SU-DHL-6 (cell line): ENCODE results near the gene ZNF101.

Source experiments
- H2AFZ ChIP-seq: fragments of 200-600 bp; sonication (generic); 2 replicates; pipeline ENCODE4 v1.6.1; 2014; ENCODE audit warnings: low read depth, mild to moderate bottlenecking, moderate library complexity, mixed read lengths, antibody characterized with exemption, low read length; ENCODE audit not compliant: severe bottlenecking
- H3F3A ChIP-seq: fragments of 200-600 bp; shearing (Covaris generic); 2 replicates; pipeline ENCODE4 v1.6.0; 2016; ENCODE audit warnings: antibody characterized with exemption, mild to moderate bottlenecking; ENCODE audit not compliant: insufficient read depth
- H3K27ac ChIP-seq: fragments of 200-600 bp; sonication (generic); 2 replicates; pipeline ENCODE4 v1.5.1; 2016; ENCODE audit warnings: low read depth, mild to moderate bottlenecking, low read length, moderate library complexity, mixed read lengths
- H3K27me3 ChIP-seq: fragments of 200-600 bp; sonication (generic), shearing (Covaris generic); 2 replicates; pipeline ENCODE4 v1.6.0; 2014; ENCODE audit warnings: mild to moderate bottlenecking, low read length
- H3K36me3 ChIP-seq: fragments of 200-600 bp; sonication (generic); 2 replicates; pipeline ENCODE4 v1.6.1; 2014; ENCODE audit warnings: mild to moderate bottlenecking, low read length, mixed read lengths
- H3K4me2 ChIP-seq: fragments of 300-600, 200-600 bp; shearing (Covaris generic), sonication (generic); 2 replicates; pipeline ENCODE4 v1.6.0; 2014; ENCODE audit warnings: low read length, low read depth, mild to moderate bottlenecking; ENCODE audit not compliant: poor library complexity, severe bottlenecking
- H3K4me3 ChIP-seq: fragments of 200-600 bp; sonication (generic); 2 replicates; pipeline ENCODE4 v1.5.1; 2014; ENCODE audit warnings: antibody characterized with exemption, low read length, mild to moderate bottlenecking, mixed read lengths; ENCODE audit not compliant: insufficient read depth, poor library complexity, severe bottlenecking
- H3K79me2 ChIP-seq: fragments of 200-600 bp; sonication (generic); 2 replicates; pipeline ENCODE4 v1.6.1; 2014; ENCODE audit warnings: mild to moderate bottlenecking, low read length, moderate library complexity; ENCODE audit not compliant: insufficient read depth
- H3K9ac ChIP-seq: fragments of 200-600 bp; sonication (generic); 2 replicates; pipeline ENCODE4 v1.7.0; 2014; ENCODE audit warnings: mild to moderate bottlenecking, low read length
- H3K9me2 ChIP-seq: fragments of 200-600 bp; sonication (generic); replicated peaks from 2 replicates; pipeline ENCODE4 v1.6.1; 2014; ENCODE audit warnings: low read length; ENCODE audit not compliant: insufficient read depth
- H3K9me3 ChIP-seq: fragments of 200-600 bp; sonication (generic); 2 replicates; pipeline ENCODE4 v1.6.1; 2014; ENCODE audit warnings: low read length, mixed read lengths; ENCODE audit not compliant: insufficient read depth
- H4K20me1 ChIP-seq: fragments of 200-600 bp; sonication (generic); 2 replicates; pipeline ENCODE4 v1.6.1; 2014; ENCODE audit warnings: low read depth, mild to moderate bottlenecking, antibody characterized with exemption, low read length, moderate library complexity, mixed read lengths
- CTCF ChIP-seq: fragments of 200-600 bp; sonication (generic); IDR thresholded peaks from one replicate; pipeline ENCODE4 v1.5.1; 2017; ENCODE audit warnings: antibody characterized with exemption, mild to moderate bottlenecking, low read length, moderate library complexity; ENCODE audit not compliant: insufficient read depth, poor library complexity, severe bottlenecking
- EZH2phosphoT487 ChIP-seq: fragments of 200-600 bp; sonication (generic), shearing (Covaris generic); conservative IDR thresholded peaks from 2 replicates; pipeline ENCODE4 v1.6.1; 2018; ENCODE audit warnings: mild to moderate bottlenecking, antibody characterized with exemption, low read length, moderate library complexity, mixed read lengths

Gene ZNF101

GRCh38 chr19:19630426-19630825 is 38.2 kb upstream of the ZNF101 start:
- H4K20me1 ChIP-seq, result no peaks in the 10 kb centered on the region

DNA sequence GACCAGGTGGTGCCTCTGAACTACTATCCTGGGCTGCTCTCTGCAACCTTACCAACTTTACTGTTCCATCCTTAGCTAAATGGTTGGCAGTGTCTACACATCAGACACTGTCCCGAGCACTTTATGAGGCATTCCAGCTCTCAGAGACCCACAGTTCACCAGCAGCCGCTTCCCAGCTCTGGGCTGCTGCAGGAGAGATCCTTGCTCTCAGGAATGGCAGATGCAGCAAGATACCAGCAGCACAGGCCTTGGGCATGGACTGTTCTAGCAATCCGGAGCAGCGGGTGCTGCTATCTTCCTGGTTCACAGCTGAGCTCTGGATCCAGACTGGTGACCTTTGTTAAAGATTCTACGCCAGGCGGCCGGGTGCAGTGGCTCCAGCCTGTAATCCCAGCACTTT is 37.3 kb upstream of the ZNF101 start:
- H3K79me2 ChIP-seq, result no peaks in the 10 kb centered on the region
- H3K9ac ChIP-seq, result no peak overlapping the region
- no peaks in the 10 kb centered on the region for H4K20me1 ChIP-seq
- 0 out of 2 replicates have a peak, but pooled peaks cover 3% of the 10 kb centered on the region for H3K36me3 ChIP-seq
- no peak overlapping the region for H3K4me3 ChIP-seq
- H3K4me2 ChIP-seq, result no peak overlapping the region
- no peak for TF ChIP-seq CTCF
- no peak for TF ChIP-seq EZH2phosphoT487
- H3K9me2 ChIP-seq, result no peaks in the 10 kb centered on the region
- H2AFZ ChIP-seq, result no peak overlapping the region
- no peaks in the 10 kb centered on the region for H3K9me3 ChIP-seq
- no peaks in the 10 kb centered on the region for H3K27me3 ChIP-seq
- peaks cover 11% of the 10 kb centered on the region; the same call in 1 of the 2 replicates for H3F3A ChIP-seq
- H3K27ac ChIP-seq, result no peak overlapping the region

More at GRCh38 chr19:19630426-19630825, 38.2 kb upstream of the ZNF101 start:
- no peak overlapping the region for H3K9ac ChIP-seq
- H3K36me3 ChIP-seq, result 0 out of 2 replicates have a peak, but pooled peaks cover 3% of the 10 kb centered on the region
- H2AFZ ChIP-seq, result no peak overlapping the region
- H3K4me3 ChIP-seq, result no peak overlapping the region
- no peak overlapping the region for H3K27ac ChIP-seq
- H3K9me2 ChIP-seq, result no peaks in the 10 kb centered on the region
- no peaks in the 10 kb centered on the region for H3K79me2 ChIP-seq
- no peaks in the 10 kb centered on the region for H3K9me3 ChIP-seq
- no peak overlapping the region for H3K4me2 ChIP-seq
- peaks cover 11% of the 10 kb centered on the region; the same call in 1 of the 2 replicates for H3F3A ChIP-seq
- TF ChIP-seq CTCF, result no peak
- TF ChIP-seq EZH2phosphoT487, result no peak
- H3K27me3 ChIP-seq, result no peaks in the 10 kb centered on the region

DNA sequence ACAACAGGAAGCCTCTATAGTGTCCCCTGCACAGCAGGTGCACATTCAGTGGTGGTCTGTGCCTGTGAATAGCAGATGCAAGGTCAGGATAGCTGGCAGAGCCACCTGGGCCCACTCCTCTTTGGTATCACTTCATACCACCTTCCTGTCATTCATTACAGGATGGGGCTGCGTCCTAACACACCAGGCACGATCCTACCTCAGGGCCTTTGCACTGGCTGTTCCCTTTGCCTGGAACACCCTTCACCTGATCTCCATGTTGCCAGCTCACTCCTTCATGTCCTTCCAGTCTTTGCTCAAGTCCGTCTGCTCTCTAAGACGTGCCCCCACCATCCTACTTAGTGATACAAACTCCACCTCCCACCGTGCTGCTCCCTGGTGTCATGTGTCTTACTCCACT is 36.0 kb upstream of the ZNF101 start:
- Histone ChIP-seq H3K9ac (no peak overlapping the region), H3K4me3 (no peak overlapping the region), H3K27ac (no peak overlapping the region), H3K4me2 (no peak overlapping the region), H3K9me2 (no peaks in the 10 kb centered on the region), H3K36me3 (0 out of 2 replicates have a peak, but pooled peaks cover 3% of the 10 kb centered on the region), H4K20me1 (no peaks in the 10 kb centered on the region), H3F3A (peaks cover 11% of the 10 kb centered on the region; the same call in 1 of the 2 replicates), H2AFZ (no peak overlapping the region), H3K9me3 (no peaks in the 10 kb centered on the region), H3K79me2 (no peaks in the 10 kb centered on the region), H3K27me3 (no peaks in the 10 kb centered on the region)
- no peak for TF ChIP-seq EZH2phosphoT487
- no peak for TF ChIP-seq CTCF
